DOHH2 (cell line): ENCODE measurements around the gene VANGL1.

Source experiments
- H3F3A ChIP-seq: fragments of 200-600 bp; sonication (generic), shearing (Covaris generic); 2 replicates; pipeline ENCODE4 v1.6.0; 2016; ENCODE audit warnings: antibody characterized with exemption, mild to moderate bottlenecking; ENCODE audit not compliant: control insufficient read depth, insufficient read depth
- H3K27ac ChIP-seq: fragments of 200-600 bp; sonication (generic); 2 replicates; pipeline ENCODE4 v1.5.1; 2014; ENCODE audit warnings: low read depth, mild to moderate bottlenecking, low read length, moderate library complexity
- H3K27me3 ChIP-seq: fragments of 200-600 bp; sonication (generic); 2 replicates; pipeline ENCODE4 v1.6.1; 2014; ENCODE audit warnings: mild to moderate bottlenecking, low read length, mixed read lengths; ENCODE audit not compliant: control insufficient read depth
- H3K36me3 ChIP-seq: fragments of 200-600 bp; sonication (generic); 2 replicates; pipeline ENCODE4 v1.6.1; 2014; ENCODE audit warnings: mild to moderate bottlenecking, low read length, moderate library complexity, mixed read lengths; ENCODE audit not compliant: control insufficient read depth
- H3K4me1 ChIP-seq: fragments of 200-600 bp; sonication (generic); 2 replicates; pipeline ENCODE4 v1.6.1; 2014; ENCODE audit warnings: mild to moderate bottlenecking, low read length, mixed read lengths; ENCODE audit not compliant: control insufficient read depth
- H3K4me2 ChIP-seq: fragments of 200-600 bp; sonication (generic); 2 replicates; pipeline ENCODE4 v1.6.0; 2014; ENCODE audit warnings: mild to moderate bottlenecking, low read length, moderate library complexity
- H3K4me3 ChIP-seq: fragments of 200-600 bp; sonication (generic); 2 replicates; pipeline ENCODE4 v1.5.1; 2014; ENCODE audit warnings: mild to moderate bottlenecking, low read length, mixed read lengths
- H3K79me2 ChIP-seq: fragments of 200-600 bp; sonication (generic); 2 replicates; pipeline ENCODE4 v1.6.1; 2014; ENCODE audit warnings: mild to moderate bottlenecking, low read length, mixed read lengths; ENCODE audit not compliant: control insufficient read depth
- H3K9me2 ChIP-seq: fragments of 200-600 bp; sonication (generic); replicated peaks from 2 replicates; pipeline ENCODE4 v1.6.1; 2014; ENCODE audit warnings: mild to moderate bottlenecking, low read length, mixed read lengths; ENCODE audit not compliant: control insufficient read depth
- H3K9me3 ChIP-seq: fragments of 200-600 bp; sonication (generic); 2 replicates; pipeline ENCODE4 v1.6.1; 2014; ENCODE audit warnings: antibody characterized with exemption, low read length, mixed read lengths; ENCODE audit not compliant: control insufficient read depth, insufficient read depth
- H4K20me1 ChIP-seq: fragments of 200-600 bp; sonication (generic); 2 replicates; pipeline ENCODE4 v1.6.0; 2014; ENCODE audit warnings: low read depth, mild to moderate bottlenecking, antibody characterized with exemption, low read length, moderate library complexity; ENCODE audit not compliant: control insufficient read depth, insufficient read depth
- EZH2phosphoT487 ChIP-seq: fragments of 200-600 bp; sonication (generic); IDR thresholded peaks from 2 replicates; pipeline ENCODE4 v1.6.1; 2017; ENCODE audit warnings: borderline replicate concordance, mild to moderate bottlenecking, antibody characterized with exemption, low read length, moderate library complexity, mixed read lengths
- TF ChIP-seq, protein P1 (sequence below): fragments of 200-600 bp; sonication (generic); IDR thresholded peaks from one replicate; pipeline ENCODE4 v1.5.1; 2014; ENCODE audit warnings: antibody characterized with exemption, mild to moderate bottlenecking, low read depth, low read length; ENCODE audit not compliant: poor library complexity, severe bottlenecking

VANGL1 gene

DNA sequence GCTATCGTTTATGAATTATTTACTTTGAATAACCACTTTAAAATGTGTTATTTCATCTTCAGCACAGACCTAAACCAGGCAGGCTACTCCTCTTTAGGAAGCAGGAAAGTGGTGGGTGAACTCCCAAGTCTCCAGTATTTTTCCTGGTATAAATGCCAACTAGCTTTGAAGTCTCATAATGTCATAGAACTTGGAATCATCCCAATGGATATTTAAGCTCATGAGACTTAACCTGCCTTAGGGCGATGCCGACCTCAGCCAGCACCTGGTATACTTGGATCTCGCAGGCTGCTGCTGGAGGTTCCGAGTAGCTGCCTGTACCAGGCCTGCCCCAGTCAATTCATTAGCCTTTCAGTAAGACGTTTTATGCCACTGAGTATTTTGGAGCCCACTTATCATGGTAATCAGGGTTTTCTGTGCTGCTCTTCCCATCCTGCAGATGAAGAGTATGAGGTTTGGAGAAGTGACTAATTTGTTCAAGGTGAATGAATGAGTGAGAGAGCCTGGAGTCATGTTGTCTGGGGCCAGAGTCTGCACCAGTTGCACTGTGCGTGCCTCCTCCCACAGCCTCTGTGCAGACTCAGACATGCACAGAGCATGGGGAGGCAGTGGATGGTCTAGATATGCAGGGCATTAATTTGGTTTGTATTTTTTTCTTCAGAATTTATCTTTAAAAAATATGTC lies 34.9 kb downstream of the VANGL1 start:
- H3K79me2 ChIP-seq: no peaks in the 10 kb centered on the region
- H3K4me3 ChIP-seq: no peak overlapping the region
- H3K9me3 ChIP-seq: no peaks in the 10 kb centered on the region
- H4K20me1 ChIP-seq: no peaks in the 10 kb centered on the region
- TF ChIP-seq, protein P1, sequence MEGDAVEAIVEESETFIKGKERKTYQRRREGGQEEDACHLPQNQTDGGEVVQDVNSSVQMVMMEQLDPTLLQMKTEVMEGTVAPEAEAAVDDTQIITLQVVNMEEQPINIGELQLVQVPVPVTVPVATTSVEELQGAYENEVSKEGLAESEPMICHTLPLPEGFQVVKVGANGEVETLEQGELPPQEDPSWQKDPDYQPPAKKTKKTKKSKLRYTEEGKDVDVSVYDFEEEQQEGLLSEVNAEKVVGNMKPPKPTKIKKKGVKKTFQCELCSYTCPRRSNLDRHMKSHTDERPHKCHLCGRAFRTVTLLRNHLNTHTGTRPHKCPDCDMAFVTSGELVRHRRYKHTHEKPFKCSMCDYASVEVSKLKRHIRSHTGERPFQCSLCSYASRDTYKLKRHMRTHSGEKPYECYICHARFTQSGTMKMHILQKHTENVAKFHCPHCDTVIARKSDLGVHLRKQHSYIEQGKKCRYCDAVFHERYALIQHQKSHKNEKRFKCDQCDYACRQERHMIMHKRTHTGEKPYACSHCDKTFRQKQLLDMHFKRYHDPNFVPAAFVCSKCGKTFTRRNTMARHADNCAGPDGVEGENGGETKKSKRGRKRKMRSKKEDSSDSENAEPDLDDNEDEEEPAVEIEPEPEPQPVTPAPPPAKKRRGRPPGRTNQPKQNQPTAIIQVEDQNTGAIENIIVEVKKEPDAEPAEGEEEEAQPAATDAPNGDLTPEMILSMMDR: no peak
- no peak for TF ChIP-seq EZH2phosphoT487
- H3K4me1 ChIP-seq: no peaks in the 10 kb centered on the region
- H3F3A ChIP-seq: no peaks in the 10 kb centered on the region
- H3K36me3 ChIP-seq: no peaks in the 10 kb centered on the region
- H3K9me2 ChIP-seq: no peaks in the 10 kb centered on the region
- no peaks in the 10 kb centered on the region for H3K27me3 ChIP-seq
- no peak overlapping the region for H3K4me2 ChIP-seq
- H3K27ac ChIP-seq: no peak overlapping the region

DNA sequence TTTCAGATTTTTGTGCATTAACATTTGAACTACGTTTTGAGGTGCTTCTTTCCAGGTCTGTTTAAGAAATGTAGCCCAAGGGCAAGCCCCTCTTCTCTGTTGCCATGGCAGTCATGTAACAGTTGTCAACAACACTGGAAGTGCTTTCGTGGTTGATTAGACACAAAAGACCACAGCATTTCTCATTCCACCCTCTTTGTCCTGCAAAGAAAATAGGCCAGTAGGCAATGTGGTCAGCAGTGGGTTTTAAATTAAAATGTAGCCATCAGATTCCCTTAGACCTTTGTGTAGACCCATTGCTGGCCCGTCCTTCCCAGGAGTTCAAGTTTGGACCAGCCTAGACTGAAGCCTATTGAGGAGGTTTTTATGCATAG lies 35.4 kb downstream of the VANGL1 start:
- Histone ChIP-seq H4K20me1 (no peaks in the 10 kb centered on the region), H3K27me3 (no peaks in the 10 kb centered on the region), H3F3A (no peaks in the 10 kb centered on the region), H3K9me3 (no peaks in the 10 kb centered on the region), H3K36me3 (no peaks in the 10 kb centered on the region), H3K4me1 (no peaks in the 10 kb centered on the region), H3K4me3 (no peak overlapping the region), H3K4me2 (no peak overlapping the region), H3K79me2 (no peaks in the 10 kb centered on the region), H3K9me2 (no peaks in the 10 kb centered on the region), H3K27ac (no peak overlapping the region)
- no peak for TF ChIP-seq EZH2phosphoT487
- TF ChIP-seq, protein P1: no peak

DNA sequence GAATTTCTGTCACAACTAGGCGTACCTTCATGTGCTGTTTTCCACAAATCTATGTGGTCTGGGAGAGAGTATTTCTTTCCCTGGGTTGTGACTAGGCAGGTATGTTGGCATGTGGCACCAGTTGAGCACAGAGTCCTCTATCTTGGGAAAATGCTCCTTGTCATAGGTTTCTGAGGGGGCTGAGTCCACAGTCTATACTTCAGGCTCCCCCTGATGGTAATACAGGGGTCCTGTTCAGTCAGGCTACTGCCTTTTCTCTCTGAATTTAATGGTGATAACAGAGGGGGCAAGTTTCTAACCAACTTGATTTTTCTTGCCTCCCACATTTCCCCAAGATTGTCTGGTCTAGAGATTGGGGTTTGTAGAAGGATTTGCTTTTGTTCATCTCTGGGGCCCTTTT lies 35.8 kb downstream of the VANGL1 start:
- H3K9me3 ChIP-seq: no peaks in the 10 kb centered on the region
- no peaks in the 10 kb centered on the region for H3K79me2 ChIP-seq
- no peaks in the 10 kb centered on the region for H4K20me1 ChIP-seq
- no peaks in the 10 kb centered on the region for H3K4me1 ChIP-seq
- no peak overlapping the region for H3K4me2 ChIP-seq
- TF ChIP-seq, protein P1: peak; percentile 9
- no peak for TF ChIP-seq EZH2phosphoT487
- H3K27me3 ChIP-seq: no peaks in the 10 kb centered on the region
- H3F3A ChIP-seq: no peaks in the 10 kb centered on the region
- no peak overlapping the region for H3K27ac ChIP-seq
- H3K4me3 ChIP-seq: no peak overlapping the region
- no peaks in the 10 kb centered on the region for H3K9me2 ChIP-seq
- H3K36me3 ChIP-seq: no peaks in the 10 kb centered on the region

DNA sequence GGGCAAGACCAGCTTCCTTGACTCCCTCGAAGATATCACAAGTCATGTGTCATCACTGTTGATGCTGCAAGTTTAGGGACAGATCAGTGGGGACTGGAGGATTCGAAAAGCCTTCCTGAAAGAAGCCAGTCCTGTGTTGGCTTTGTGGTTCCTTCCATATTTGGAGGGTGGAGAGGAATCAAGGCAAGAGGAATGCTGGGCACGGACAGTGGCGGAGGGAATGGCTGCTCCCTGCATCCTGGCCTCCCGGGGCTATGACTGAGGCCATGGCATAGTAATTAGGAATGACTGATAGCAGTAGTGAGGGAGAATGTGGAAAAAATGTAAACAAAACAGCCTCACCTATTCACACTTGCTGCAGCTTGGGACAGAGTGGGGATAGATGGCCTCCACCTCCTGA lies 36.4 kb downstream of the VANGL1 start:
- H3K4me1 ChIP-seq: no peaks in the 10 kb centered on the region
- no peak overlapping the region for H3K4me2 ChIP-seq
- H3K79me2 ChIP-seq: no peaks in the 10 kb centered on the region
- no peaks in the 10 kb centered on the region for H3K27me3 ChIP-seq
- H3K9me2 ChIP-seq: no peaks in the 10 kb centered on the region
- H3K4me3 ChIP-seq: no peak overlapping the region
- H3K9me3 ChIP-seq: no peaks in the 10 kb centered on the region
- no peaks in the 10 kb centered on the region for H3K36me3 ChIP-seq
- TF ChIP-seq EZH2phosphoT487: no peak
- TF ChIP-seq, protein P1: no peak
- H3K27ac ChIP-seq: no peak overlapping the region
- H4K20me1 ChIP-seq: no peaks in the 10 kb centered on the region
- no peaks in the 10 kb centered on the region for H3F3A ChIP-seq
